ENCODE results near the gene KRT6A.

DNA sequence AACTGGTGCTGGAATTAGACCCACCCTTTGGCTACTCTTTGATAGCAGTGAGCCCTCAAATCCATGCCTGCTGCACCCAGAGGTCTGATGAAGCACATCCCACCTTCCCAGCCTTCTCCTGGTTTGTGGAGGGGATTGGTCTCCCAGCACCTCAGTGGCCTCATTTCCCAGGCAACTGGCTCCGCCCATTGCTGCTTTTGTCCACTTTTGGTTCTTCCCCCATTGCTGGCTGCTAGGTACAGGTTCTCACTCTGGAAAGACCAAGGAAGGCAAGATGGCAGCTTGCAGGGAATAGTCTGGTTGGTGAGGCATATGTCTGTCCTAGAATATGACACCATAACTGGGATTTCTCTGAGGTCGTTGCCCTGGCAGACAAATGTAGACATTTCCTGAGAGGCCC lies 37.3 kb upstream of the KRT6A start:
- TF ChIP-seq POLR2A (IDR thresholded peaks at IDR 0.05): no peak
- TF ChIP-seq, protein P1, sequence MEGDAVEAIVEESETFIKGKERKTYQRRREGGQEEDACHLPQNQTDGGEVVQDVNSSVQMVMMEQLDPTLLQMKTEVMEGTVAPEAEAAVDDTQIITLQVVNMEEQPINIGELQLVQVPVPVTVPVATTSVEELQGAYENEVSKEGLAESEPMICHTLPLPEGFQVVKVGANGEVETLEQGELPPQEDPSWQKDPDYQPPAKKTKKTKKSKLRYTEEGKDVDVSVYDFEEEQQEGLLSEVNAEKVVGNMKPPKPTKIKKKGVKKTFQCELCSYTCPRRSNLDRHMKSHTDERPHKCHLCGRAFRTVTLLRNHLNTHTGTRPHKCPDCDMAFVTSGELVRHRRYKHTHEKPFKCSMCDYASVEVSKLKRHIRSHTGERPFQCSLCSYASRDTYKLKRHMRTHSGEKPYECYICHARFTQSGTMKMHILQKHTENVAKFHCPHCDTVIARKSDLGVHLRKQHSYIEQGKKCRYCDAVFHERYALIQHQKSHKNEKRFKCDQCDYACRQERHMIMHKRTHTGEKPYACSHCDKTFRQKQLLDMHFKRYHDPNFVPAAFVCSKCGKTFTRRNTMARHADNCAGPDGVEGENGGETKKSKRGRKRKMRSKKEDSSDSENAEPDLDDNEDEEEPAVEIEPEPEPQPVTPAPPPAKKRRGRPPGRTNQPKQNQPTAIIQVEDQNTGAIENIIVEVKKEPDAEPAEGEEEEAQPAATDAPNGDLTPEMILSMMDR (IDR thresholded peaks at IDR 0.05): no peak

Data from adrenal gland (tissue), 5 donors.